Osteoblast (primary cell): ENCODE results near the gene LRRFIP1. TPM values are rescaled to one million over a fixed set of nuclear protein-coding genes. Genes with fewer than 3 reads are reported as not detected.

Experiments used
- DNase-seq: peaks from one replicate; pipeline ENCODE4 v3.0.0; 2011; ENCODE audit warnings: low spot score, mixed read lengths; ENCODE audit not compliant: insufficient read length; ENCODE audit errors: missing footprints
- H2AFZ ChIP-seq: 2 replicates; pipeline ENCODE4 v1.6.0; 2011; ENCODE audit warnings: mild to moderate bottlenecking, low read length
- H3K27ac ChIP-seq: 2 replicates; pipeline ENCODE4 v1.5.1; 2011; ENCODE audit warnings: mild to moderate bottlenecking, low read depth, low read length, moderate library complexity
- H3K27me3 ChIP-seq: 2 replicates; pipeline ENCODE4 v1.6.0; 2012; ENCODE audit warnings: mild to moderate bottlenecking, control low read depth, inconsistent platforms, low read length, moderate library complexity; ENCODE audit not compliant: insufficient read depth
- H3K36me3 ChIP-seq: 2 replicates; pipeline ENCODE4 v1.5.1; 2011; ENCODE audit warnings: mild to moderate bottlenecking, low read length, control low read depth, moderate library complexity; ENCODE audit not compliant: insufficient read depth
- H3K4me1 ChIP-seq: 2 replicates; pipeline ENCODE4 v1.5.1; 2011; ENCODE audit warnings: mild to moderate bottlenecking, low read length, control low read depth, moderate library complexity; ENCODE audit not compliant: insufficient read depth
- H3K4me2 ChIP-seq: 2 replicates; pipeline ENCODE4 v1.6.0; 2011; ENCODE audit warnings: mild to moderate bottlenecking, low read length; ENCODE audit not compliant: insufficient read depth
- H3K4me3 ChIP-seq: fragments of 200-600 bp; sonication (generic); 3 replicates; pipeline ENCODE4 v1.5.1; 2012; ENCODE audit warnings: mild to moderate bottlenecking, low read length, inconsistent platforms; ENCODE audit not compliant: insufficient read depth
- H3K79me2 ChIP-seq: 2 replicates; pipeline ENCODE4 v1.6.0; 2012; ENCODE audit warnings: mild to moderate bottlenecking, low read length, control low read depth, inconsistent platforms; ENCODE audit not compliant: insufficient read depth
- H3K9me3 ChIP-seq: 2 replicates; pipeline ENCODE4 v1.5.1; 2011; ENCODE audit warnings: low read depth, low read length, control low read depth
- H4K20me1 ChIP-seq: 2 replicates; pipeline ENCODE4 v1.6.0; 2012; ENCODE audit warnings: mild to moderate bottlenecking, low read length, control low read depth; ENCODE audit not compliant: insufficient read depth
- CTCF ChIP-seq: IDR thresholded peaks from 2 replicates; pipeline ENCODE4 v1.5.1; 2011; ENCODE audit warnings: mild to moderate bottlenecking, low read depth, low read length, moderate library complexity; ENCODE audit errors: extremely low read depth
- total RNA-seq: library from RNA; depleted of rRNA; stranded (reverse); fragments of >200 nt; gene quantifications from 2 replicates; pipeline ENCODE4 v1.2.3, GENCODE V29; 2012

Gene LRRFIP1
- total RNA-seq, 1 donor = 51.8 TPM

DNA sequence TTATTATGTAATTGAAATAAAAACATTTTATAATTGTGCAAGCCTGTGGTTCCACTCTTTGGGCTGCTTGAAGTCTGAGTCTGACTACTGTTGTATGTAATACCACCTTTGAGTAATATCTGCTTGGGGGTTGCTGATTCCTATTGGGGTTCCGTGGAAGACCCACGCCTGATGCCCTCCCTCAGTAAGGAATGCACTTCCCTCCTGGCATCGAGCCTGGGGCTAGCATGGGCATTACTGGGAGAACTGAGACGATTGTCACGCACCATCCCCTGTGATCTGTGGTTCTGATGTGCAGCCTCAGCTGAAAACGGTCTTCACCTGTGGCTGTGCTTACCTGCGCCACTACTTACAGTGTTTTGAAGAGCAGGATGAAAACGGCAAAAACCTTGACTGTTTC lies 138.5 kb downstream of the LRRFIP1 start:
- Histone ChIP-seq H2AFZ (no peak overlapping the region), H3K36me3 (peaks cover 7% of the 10 kb centered on the region), H3K4me3 (no peak overlapping the region), H3K27ac (peak overlapping the region; percentile 70), H3K79me2 (no peaks in the 10 kb centered on the region), H3K9me3 (no peaks in the 10 kb centered on the region), H3K27me3 (no peaks in the 10 kb centered on the region), H3K4me1 (peaks cover 24% of the 10 kb centered on the region), H3K4me2 (peak overlapping the region; percentile 53), H4K20me1 (no peaks in the 10 kb centered on the region)
- TF ChIP-seq CTCF = no peak
- no peak for DNase-seq

- no peak for TF ChIP-seq CTCF
- no peak for DNase-seq
- Histone ChIP-seq H2AFZ (no peak overlapping the region), H3K4me2 (peak overlapping the region; percentile 53), H3K27ac (peak overlapping the region; percentile 70), H3K79me2 (no peaks in the 10 kb centered on the region), H3K4me1 (peaks cover 24% of the 10 kb centered on the region), H3K9me3 (no peaks in the 10 kb centered on the region), H3K27me3 (no peaks in the 10 kb centered on the region), H3K4me3 (no peak overlapping the region), H3K36me3 (peaks cover 7% of the 10 kb centered on the region), H4K20me1 (no peaks in the 10 kb centered on the region)
These were observed 139.0 kb downstream of the LRRFIP1 start for GRCh38 chr2:237766340-237766739.

- no peak overlapping the region for H3K4me2 ChIP-seq
- H3K27me3 ChIP-seq = no peaks in the 10 kb centered on the region
- no peaks in the 10 kb centered on the region for H3K79me2 ChIP-seq
- H3K9me3 ChIP-seq = no peaks in the 10 kb centered on the region
- H2AFZ ChIP-seq = no peak overlapping the region
- no peaks in the 10 kb centered on the region for H4K20me1 ChIP-seq
- no peak for TF ChIP-seq CTCF
- H3K36me3 ChIP-seq = peaks cover 17% of the 10 kb centered on the region
- no peak overlapping the region for H3K4me3 ChIP-seq
- no peak for DNase-seq
- no peak overlapping the region for H3K27ac ChIP-seq
- H3K4me1 ChIP-seq = no peaks in the 10 kb centered on the region
These were observed 145.1 kb downstream of the LRRFIP1 start for GRCh38 chr2:237772513-237772912.

GRCh38 chr2:237773826-237774225 lies 146.4 kb downstream of the LRRFIP1 start:
- TF ChIP-seq CTCF = no peak
- Histone ChIP-seq H3K27me3 (no peaks in the 10 kb centered on the region), H3K36me3 (peaks cover 20% of the 10 kb centered on the region), H4K20me1 (no peaks in the 10 kb centered on the region), H3K79me2 (no peaks in the 10 kb centered on the region), H3K27ac (no peak overlapping the region), H2AFZ (no peak overlapping the region), H3K4me1 (no peaks in the 10 kb centered on the region), H3K4me2 (no peak overlapping the region), H3K9me3 (no peaks in the 10 kb centered on the region), H3K4me3 (no peak overlapping the region)
- DNase-seq = no peak
